ENCODE results near the gene EXOC3. TPM values are rescaled to one million over a fixed set of nuclear protein-coding genes. Genes with fewer than 3 reads are reported as not detected.

EXOC3 gene
- total and polyA plus RNA-seq, 2 of the 8 experiments (the other 6 are each of a cell fraction or from before 2014, with no cell fraction given) = 14.4 to 30.0 TPM

DNA sequence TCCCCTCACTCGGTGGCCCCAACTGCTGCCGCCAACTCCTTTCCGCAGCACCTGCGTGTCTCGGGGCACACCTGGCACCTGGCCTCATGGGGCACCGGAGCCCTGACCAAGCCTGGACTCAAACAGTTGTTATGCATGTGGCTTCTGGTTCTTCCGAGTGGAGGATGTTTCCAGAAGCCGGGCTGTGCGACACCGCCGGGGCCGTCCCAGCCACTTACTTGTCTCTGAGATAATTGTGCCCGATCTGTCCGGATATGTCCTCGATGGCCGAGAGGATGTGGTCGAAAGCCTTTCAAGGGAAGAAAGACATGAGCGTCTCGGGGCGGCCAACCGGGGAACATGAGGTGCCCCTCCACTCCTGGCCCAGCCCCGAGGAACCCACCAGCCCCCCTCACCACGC is 38.4 kb downstream of the EXOC3 start:
- Histone ChIP-seq H3K79me2 (ENCODE audit: control insufficient read depth in 1 of 2, insufficient read depth in 2 of 2, low read length in 2 of 2) (no peaks in the 10 kb centered on the region), H2BK15ac (ENCODE audit: low read length) (no peak overlapping the region), H3K18ac (ENCODE audit: extremely low read depth, low read length) (no peak overlapping the region), H2AK5ac (ENCODE audit: low read depth, low read length) (no peak overlapping the region), H2AFZ (ENCODE audit: low read length) (no peak overlapping the region), H3K27me3 (replicated peaks in 1 of 4; ENCODE audit: control insufficient read depth in 3 of 4, extremely low read depth in 1 of 4, insufficient read depth in 3 of 4, low read length in 3 of 4) (peaks cover 0 to 6% (median 5%) of the 10 kb centered on the region in 4 experiments; a peak in 6 of 7 replicates), H3K23ac (ENCODE audit: insufficient read length) (no peak overlapping the region), H3K23me2 (ENCODE audit: low read depth, low read length) (no peaks in the 10 kb centered on the region), H2BK20ac (ENCODE audit: low read length) (no peak overlapping the region), H2BK5ac (ENCODE audit: low read depth, low read length) (no peak overlapping the region), H3K56ac (replicated peaks; ENCODE audit: insufficient read length, low read depth, low read length) (no peak overlapping the region), H4K5ac (ENCODE audit: insufficient read length, low read depth, low read length) (no peak overlapping the region), H4K91ac (replicated peaks; ENCODE audit: insufficient read length, low read length) (no peak overlapping the region), H2BK12ac (ENCODE audit: low read depth, low read length) (no peak overlapping the region), H2BK120ac (replicated peaks; ENCODE audit: low read depth, low read length) (no peak overlapping the region), H3K14ac (ENCODE audit: insufficient read length) (no peak overlapping the region), H4K8ac (ENCODE audit: extremely low read depth, insufficient read depth, low read length) (no peak overlapping the region), H3K36me3 (ENCODE audit: control insufficient read depth in 2 of 4, insufficient read depth in 4 of 4, low read length in 3 of 4) (no peaks in the 10 kb centered on the region), H3K27ac (ENCODE audit: low read depth, low read length) (no peak overlapping the region), H4K20me1 (replicated peaks in 1 of 2; ENCODE audit: control insufficient read depth in 1 of 2, insufficient read depth in 2 of 2, low read length in 2 of 2) (peaks cover 4 to 6% of the 10 kb centered on the region in 2 experiments), H3K4me1 (replicated peaks in 1 of 4; ENCODE audit: control insufficient read depth in 3 of 4, insufficient read depth in 4 of 4, low read length in 3 of 4) (no peaks in the 10 kb centered on the region), H3K4me2 (ENCODE audit: insufficient read depth in 1 of 2, low read depth in 2 of 2, low read length in 2 of 2) (no peak overlapping the region), H3K4ac (replicated peaks; ENCODE audit: insufficient read length, low read depth, low read length) (no peak overlapping the region), H3K9ac (replicated peaks in 1 of 4; ENCODE audit: extremely low read depth in 1 of 4, low read depth in 3 of 4, low read length in 3 of 4) (no peak overlapping the region), H3K79me1 (ENCODE audit: low read depth, low read length) (no peaks in the 10 kb centered on the region), H3K4me3 (ENCODE audit: extremely low read depth in 1 of 4, insufficient read depth in 2 of 4, low read depth in 3 of 4, low read length in 4 of 4) (no peak overlapping the region), H3K9me3 (ENCODE audit: insufficient read depth in 2 of 2, low read depth in 1 of 2, low read length in 1 of 2) (no peaks in the 10 kb centered on the region)
- DNase-seq (ENCODE audit: low read depth in 1 of 2, low spot score in 2 of 2) (no peak), FAIRE-seq (no peak)
- 92% methylated on average over 16 of the region's 23 CpGs; no CpG with 5 or more reads in 1 of the 2 experiments for WGBS, 2 experiments (ENCODE audit: extremely low coverage in 1 of 2, insufficient coverage in 1 of 2, insufficient read length in 1 of 2, insufficient replicate concordance in 2 of 2, low coverage in 1 of 2, low lambda C conversion rate in 2 of 2, missing lambda C conversion rate in 1 of 2)
- ChIA-PET CTCF (ENCODE audit: partially characterized antibody) (interaction anchor here (0.7 kb wide), 1 partner anchor 72 kb away, joined by 3 read pairs; no protein-coding TSS in a partner anchor), POLR2A (ENCODE audit: partially characterized antibody) (no interaction called here)
- TF ChIP-seq RFX5 (IDR thresholded peaks at IDR 0.05; ENCODE audit: borderline replicate concordance, low read depth, low read length) = no peak
- no peak for TF ChIP-seq GABPA (IDR thresholded peaks at IDR 0.05; ENCODE audit: borderline replicate concordance, insufficient read depth, low read length)
- no peak for TF ChIP-seq GTF2F1 (IDR thresholded peaks at IDR 0.05; ENCODE audit: borderline replicate concordance, low read depth, low read length)
- TF ChIP-seq POU5F1 (IDR thresholded peaks at IDR 0.05; ENCODE audit: low read depth, low read length) = no peak
- no peak for TF ChIP-seq TAF1 (IDR thresholded peaks at IDR 0.05; ENCODE audit: low read depth, low read length)
- TF ChIP-seq POLR2AphosphoS5 (IDR thresholded peaks at IDR 0.05; ENCODE audit: low read depth, low read length) = no peak
- no peak for TF ChIP-seq SAP30 (IDR thresholded peaks at IDR 0.05; ENCODE audit: insufficient read depth, insufficient replicate concordance, low read length)
